GM21737 (cell line): Measurements from ENCODE around the gene ADAM8.
"Not testable (repeated sequence)": the region's sequence is repeated elsewhere in the genome, so short reads cannot be mapped to it uniquely, and the experiment has no call there.

Experiments used
- ATAC-seq: cut with Tn5 transposase; IDR thresholded peaks from one replicate; pipeline ENCODE4 v1.9.1; 2021; ENCODE audit warnings: mild to moderate bottlenecking, moderate library complexity; ENCODE audit not compliant: unreplicated experiment

ADAM8 gene

GRCh38 chr10:133269367-133269766 is 7.3 kb downstream of the ADAM8 start:
- ATAC-seq: no peak

GRCh38 chr10:133268532-133268931 is 8.1 kb downstream of the ADAM8 start:
- no peak for ATAC-seq

DNA sequence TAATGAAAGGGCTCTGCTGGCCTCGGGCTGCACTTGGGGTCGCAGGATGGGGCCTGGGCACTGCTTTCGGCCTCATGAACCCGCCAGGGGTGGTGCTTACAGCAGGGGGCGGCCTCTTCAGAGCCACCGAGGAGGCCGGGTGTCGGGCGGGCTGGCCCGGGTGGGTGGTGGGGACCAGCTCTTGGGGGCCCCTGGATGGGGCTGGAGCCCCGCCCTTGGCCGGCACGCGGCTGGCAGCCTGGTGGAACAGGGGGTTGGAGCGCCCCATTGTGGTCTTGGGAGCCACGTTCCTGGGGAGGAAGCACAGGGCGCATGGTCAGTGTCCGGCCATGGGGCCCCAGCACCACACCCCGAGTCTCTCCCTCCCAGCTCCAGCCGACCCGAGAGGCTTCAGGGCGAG is 8.8 kb downstream of the ADAM8 start:
- ATAC-seq: no peak

- ATAC-seq: no peak
Observed at GRCh38 chr10:133267293-133267692, 9.4 kb downstream of the ADAM8 start.

GRCh38 chr10:133266056-133266795 is 10.4 kb downstream of the ADAM8 start:
- no peak for ATAC-seq

- not testable (repeated sequence) for ATAC-seq
Observed at GRCh38 chr10:133265052-133265451, 11.6 kb downstream of the ADAM8 start.

- ATAC-seq: no peak
Observed at GRCh38 chr10:133264461-133264860, 12.2 kb downstream of the ADAM8 start.

DNA sequence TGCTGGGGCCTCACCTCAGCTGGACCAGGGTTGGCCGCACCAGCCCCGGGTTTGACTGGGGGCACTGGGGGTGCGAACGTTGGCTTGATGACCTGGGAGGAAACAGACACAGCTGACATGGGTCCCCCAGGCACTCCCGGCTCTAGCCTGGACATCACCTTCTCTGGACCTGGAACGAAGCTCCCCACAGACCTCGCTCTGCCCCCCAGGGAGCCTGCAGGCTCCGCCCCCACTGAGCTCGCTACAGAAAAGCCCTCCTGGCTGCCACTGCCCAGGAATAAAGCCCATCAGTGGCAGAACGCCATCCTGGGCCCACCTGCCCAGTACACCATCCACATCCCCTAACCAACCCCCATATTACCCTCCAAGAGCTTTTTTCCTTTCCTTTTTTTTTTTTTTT is 13.0 kb downstream of the ADAM8 start:
- no peak for ATAC-seq

DNA sequence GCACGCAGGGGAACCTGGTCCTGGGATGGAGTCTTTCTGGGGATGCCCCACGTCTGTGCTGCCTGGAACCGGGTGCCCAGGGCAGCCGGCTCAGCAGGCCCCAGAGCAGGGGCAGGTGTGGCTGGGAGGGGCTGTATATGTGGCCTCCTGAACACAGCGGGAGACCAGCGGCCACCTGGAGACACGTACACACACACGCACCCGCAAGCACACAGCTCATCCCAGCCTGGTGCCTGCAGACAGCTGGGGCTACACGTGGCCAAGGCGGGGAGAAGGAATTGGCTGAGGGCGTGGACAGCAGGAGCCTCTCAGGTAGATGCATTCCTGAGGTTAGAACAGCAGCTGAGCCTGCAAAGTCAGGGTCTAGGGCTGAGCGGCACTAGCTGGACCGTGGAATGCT is 14.0 kb downstream of the ADAM8 start:
- ATAC-seq: no peak

DNA sequence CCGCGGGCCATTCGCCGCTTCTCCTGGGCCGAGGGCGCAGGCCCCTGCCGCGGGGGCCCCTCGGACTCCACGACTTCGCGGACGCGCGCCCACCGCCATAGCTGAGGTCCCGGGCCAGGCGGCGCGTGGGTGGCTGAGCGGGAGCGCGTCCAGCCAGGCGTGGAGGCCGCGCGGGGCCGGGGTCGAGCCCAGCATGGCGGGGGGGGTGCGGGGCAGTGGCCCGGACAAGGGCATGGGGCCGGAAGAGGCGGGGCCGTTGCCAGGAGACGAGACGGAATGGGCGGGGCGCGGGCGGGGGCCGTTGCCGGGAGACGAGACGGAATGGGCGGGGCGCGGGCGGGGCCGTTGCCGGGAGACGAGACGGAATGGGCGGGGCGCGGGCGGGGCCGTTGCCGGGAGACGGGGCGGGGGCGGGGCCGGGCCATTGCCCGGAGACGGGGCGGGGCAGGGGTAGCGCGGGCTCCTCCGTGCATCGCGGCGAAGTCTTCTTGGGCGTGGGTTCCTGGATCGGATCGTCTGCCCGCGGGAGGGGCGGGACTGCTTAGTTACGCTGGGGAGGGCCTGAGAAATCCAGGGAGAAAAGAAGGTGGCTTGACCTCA is 14.8 kb downstream of the ADAM8 start:
- ATAC-seq: peak; percentile 42

DNA sequence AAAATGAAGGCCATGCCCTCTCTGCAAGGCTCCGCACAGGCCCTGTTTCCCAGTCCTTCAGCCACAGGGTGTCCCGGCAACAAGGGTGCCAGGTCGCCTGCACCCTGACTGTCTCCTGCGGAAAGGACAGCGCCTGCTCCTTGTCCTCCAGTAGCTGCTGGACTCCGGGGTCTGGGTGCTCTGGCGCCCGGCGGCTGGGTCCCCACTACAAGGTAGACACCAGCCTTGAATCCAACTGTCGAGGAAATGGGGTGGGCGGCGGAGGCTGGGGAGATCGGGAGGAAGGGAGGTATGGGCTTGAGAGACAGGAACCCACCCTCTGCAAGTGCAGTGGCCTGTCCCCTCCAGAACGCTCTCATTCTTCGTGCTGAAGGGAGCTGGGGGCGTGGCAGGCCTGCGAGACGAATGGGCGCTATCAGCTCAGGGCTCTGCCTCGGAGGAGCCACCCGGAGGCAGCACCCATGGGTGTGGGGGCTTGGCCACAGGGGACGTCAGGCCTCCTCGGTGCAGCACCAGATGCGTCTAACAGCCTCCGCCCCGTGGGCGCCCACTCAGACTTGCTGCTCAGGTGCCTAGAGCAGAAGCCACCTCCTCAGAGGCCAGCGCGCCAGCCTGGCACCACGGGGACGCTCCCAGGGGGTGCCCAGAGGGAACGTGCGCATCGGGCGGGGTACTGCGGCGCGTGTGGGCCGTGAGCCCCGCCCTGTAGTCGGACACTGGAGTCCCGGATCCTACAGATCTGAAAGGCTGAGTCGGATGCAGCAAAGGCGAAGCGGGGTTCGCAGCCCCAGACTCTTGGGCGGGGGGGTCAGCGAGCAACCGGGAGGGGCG is 15.6 kb downstream of the ADAM8 start:
- peak; percentile 32 for ATAC-seq

GRCh38 chr10:133259602-133259989 is 17.1 kb downstream of the ADAM8 start:
- no peak for ATAC-seq

- no peak for ATAC-seq
Observed at GRCh38 chr10:133258818-133259601, 17.7 kb downstream of the ADAM8 start.

DNA sequence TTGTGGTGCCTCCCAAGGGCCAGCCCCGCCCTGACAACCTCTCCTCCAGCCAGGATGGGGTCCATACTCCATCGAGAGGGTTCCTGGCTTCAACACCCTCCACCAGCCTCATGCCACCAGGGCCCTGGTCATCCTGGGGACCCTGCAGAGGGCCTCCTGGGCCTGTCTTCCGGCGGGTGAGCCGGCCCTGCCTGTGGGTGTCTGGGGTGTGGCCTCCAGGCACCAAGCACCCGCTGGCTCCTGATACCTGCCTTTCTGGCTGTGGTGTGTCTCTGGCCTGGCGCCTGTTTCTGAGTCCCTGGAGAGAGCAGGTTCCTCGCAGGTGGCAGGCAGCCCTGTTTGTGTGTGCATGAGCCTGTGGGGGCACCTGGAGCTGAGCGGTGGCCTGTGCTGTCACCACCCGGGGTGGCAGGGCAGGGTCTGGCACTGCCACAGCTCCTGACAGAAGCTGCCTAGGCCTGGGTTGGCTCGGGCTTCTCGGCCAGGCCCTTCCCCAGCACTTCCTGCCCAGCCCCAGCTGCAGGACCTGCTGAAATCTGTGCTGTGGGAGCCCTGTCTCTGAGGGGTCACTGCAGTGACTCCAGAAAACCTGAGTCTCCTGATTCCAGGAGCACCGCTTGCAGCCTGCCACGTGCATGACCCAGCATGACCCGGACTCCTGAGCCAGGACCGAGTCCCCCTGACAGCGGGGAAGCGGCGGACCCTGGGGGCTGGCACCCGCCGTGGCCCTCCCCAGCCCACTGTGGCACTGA is 18.4 kb downstream of the ADAM8 start:
- ATAC-seq: peak; percentile 33

DNA sequence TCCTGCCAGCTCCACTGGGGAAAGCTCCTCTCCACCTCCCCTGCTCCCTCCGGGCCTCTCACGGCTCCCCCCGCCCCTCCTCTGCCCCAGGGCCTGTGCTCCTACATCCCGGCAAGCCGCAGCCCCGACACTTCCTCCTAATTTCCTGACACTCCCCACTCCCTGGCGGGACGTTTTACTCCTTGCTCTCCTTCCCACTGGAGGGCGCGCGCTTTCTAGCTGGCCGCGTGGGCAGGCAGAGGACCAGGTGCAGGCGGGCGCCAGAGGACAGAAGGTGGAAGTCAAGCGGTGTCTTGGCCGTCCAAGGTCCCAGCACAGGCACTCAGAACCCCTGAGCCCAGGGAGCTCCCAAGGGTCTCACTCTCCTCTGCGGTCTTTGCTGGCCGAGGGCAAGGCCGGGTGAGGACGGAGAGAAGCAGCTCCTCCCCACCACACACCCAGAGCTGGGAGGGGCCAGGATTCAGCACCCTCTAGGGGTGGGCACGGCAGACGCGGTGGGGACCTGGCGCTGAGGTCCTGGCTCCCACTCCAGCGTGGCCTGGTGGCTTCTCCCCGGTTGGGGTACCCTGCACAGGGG is 19.1 kb downstream of the ADAM8 start:
- no peak for ATAC-seq

DNA sequence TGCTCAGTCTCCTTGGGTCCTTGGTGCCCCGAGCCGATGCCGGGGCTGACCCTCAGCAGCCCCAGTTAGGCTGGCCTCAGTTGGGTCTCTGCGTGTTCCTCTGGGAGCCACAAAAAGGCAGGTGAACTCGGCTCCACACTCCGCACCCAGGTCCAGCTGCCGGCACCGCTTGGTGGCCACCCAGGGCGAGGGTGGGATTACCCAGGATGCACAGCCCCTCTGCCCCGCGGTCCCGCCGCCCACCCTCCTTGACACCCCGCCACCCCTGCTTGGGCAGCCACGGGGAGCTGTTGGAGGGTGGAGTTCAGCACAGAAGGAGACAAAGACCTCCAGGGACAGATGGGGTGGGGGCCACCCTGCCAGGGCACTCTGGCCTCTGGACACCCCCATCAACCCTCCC is 21.3 kb downstream of the ADAM8 start:
- no peak for ATAC-seq

DNA sequence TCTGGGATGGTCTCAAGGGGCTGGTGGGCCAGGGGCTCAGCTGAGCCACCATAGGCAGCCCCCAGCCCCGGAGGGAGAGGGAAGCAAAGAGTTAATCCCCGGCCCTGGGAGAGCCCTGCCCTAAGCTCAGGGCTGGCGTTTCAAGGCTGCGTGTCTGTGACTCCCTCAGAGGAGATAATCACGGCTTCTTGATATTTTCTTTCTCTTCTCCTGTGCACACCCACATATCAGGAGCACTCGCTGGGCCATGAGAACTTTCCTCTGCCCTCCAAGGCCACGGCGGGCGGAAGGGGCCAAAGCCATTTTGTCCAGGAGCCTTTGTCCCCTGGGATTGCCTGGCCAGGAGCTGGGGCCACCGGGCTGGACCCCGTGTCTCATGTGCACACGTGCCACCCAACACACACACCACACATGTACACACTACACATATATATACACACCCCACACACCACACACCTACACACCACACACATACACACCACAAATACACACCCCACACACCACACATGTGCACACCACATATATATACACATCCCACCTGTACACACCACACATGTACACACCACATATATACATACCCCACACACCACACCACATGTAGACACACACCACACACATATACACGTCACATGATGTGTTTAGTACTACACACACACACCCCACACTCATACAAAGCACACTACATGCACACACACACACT is 22.1 kb downstream of the ADAM8 start:
- ATAC-seq: no peak

GRCh38 chr10:133253361-133253955 is 23.2 kb downstream of the ADAM8 start:
- no peak for ATAC-seq

DNA sequence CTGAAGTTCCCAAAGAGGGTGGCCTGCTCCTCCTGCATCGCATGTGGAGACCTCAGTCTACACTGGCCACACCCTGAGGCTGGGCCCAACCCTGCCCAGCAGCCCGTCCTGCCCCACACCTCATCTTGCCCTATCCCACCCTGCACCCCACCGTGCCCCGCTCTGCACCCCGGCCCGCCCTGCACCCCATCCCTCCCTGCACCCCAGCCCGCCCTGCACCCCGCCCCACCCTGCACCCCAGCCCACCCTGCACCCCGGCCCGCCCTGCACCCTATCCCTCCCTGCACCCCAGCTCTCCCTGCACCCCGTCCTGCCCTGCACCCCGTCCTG is 24.5 kb downstream of the ADAM8 start:
- no peak for ATAC-seq
